ENCODE data around the gene OLFML1.

Gene OLFML1

DNA sequence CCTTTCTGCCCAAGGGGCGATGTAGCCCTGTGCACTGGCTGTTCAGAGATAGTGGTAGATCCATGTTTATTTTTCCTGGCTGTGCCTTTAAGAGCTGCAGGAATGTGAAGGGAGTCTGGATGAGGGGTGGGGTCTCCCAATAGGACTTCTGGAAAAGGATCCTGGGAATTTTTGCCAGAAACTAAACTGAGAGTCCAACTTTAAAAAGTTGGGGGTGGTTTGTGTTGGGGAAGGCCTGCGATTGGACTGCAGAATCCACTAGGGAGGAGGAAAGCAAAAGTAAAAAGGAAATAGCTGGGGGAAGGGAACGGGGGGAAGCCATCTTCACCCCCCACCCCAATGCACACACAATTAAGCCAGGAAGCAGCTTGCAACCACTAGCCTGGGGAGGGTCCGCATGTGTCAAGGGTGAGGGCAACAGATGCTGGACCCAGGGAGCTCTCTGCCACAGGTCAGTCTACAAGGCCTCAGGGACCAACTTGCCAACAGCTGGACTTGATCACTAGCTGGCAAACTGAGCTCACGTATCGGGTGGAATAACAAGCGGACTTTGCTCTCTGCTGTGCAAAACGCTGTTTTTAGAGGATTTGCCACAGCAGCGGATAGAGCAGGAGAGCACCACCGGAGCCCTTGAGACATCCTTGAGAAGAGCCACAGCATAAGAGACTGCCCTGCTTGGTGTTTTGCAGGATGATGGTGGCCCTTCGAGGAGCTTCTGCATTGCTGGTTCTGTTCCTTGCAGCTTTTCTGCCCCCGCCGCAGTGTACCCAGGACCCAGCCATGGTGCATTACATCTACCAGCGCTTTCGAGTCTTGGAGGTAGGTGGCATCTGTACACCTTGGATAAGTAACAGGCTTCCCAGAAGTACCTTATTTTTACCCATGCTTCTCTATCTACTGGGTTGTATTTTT is at the start of gene OLFML1:
TSS of gene OLFML1 (plus strand) at position 321 of the 912 bp plus-strand sequence. CDS start at position 691, 370 bp downstream.
- FAIRE-seq, result no peak

DNA sequence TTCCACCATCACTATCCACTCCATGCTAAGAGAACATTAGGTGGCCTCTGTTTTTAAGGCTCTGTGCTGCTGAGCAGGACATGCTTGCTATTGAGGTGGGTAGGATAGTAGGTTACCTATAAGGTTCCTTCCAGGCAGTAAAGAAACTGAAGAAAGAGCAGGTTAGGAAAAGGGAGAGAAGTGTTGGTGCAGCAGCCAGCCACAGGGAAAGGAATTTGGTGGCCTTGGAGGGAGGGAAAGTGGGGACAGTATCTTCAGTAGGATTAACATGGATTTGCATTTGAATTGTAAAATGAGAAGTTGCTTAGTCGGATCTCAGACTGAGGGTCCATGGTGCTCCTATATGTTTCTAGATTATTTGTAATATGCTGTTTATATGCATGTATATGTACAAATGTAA is 49.2 kb upstream of the OLFML1 start:
- no peak for FAIRE-seq

DNA sequence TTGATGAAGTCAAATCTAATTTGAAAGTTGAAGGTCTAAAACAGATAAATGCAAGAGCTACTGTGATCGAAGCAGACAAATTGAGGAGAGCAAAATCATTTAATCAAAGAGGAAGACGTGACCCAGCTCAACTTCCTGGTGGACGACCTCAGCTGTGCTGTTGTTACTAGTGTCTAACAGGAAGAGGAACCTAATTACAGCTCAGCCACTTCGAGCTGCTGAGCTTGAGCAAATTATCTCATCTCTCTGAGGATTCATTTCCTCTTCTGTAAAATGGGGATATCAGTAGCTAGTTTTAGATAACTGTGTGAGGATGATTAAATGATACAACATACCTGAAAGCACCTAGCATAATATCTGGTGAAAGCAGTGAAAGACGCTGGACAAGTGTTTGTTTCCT is 48.6 kb upstream of the OLFML1 start:
- FAIRE-seq, result no peak

DNA sequence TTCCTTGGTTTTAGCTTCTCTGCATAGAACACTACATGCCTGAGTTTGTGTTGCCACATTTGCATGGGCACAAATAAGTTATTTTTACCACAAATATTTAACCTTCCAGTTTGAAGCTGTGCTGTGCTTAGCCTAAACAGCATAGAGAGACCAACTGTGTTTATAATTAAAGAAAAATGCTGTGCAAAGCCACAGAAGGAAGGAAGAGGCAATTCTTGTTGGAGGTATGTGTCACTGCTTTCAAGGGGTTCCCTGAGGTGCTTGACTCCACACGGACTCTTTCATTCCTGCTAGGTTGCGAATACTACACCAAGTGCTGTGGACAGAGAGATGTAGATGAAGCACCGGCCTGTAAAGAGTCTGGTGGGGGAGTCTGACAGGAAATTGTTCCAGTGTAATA is 47.6 kb upstream of the OLFML1 start:
- no peak for FAIRE-seq

DNA sequence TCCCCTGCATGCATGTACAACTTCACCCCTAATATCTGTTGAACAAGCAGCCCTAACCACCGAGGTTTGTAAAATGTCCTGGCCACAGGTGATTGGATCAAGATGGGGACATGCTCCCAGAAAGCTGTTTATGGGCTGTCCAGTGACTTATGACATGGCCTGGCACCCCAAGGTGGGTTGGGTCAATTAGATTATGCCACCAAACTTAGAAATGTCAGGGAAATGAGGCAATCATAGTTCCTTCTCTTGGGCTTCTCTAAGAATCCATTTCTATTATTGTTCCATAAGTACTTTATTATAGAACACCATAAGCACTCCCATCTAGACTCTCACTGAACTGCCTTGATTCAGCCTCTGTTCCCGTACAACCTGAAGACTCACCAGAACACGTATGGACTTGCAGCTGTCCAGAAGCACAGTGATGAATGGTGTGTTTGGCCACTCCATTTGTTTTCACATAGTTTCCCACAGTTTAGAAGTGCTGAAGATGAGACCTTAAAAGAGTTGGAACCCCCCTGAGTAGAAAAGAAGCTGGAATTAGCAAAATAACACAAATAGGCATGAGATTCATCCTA is 45.5 kb upstream of the OLFML1 start:
- no peak for FAIRE-seq

DNA sequence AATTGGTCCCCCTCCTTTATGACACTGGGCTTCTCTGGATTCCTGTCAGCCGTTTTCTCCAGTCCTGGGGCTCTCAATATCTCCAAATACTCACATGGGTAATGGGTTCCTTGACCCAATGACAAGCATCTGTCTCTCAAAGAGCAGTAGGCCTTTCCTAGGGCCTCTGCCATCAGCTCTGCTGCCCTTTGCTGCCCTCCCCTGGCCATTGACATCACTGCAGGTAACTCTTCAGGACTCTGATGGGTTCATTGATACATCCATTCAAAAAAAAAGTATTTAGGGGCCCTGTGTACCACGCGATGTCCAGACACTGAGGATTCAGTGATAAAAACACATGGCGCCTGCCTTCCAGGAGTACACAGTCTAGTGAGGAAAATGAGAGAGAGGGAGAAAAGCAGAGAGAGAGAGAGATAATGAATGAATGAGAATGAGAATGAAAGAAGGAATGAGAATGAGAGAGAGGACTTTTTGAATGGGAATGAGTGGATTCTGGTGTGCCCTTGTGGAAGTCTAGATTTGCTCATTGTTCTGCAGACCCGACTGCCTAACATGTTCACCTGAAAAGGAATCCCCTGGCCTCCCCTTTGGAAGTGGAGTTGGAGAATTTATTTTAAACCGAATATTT is 42.6 kb upstream of the OLFML1 start:
- FAIRE-seq, result no peak

DNA sequence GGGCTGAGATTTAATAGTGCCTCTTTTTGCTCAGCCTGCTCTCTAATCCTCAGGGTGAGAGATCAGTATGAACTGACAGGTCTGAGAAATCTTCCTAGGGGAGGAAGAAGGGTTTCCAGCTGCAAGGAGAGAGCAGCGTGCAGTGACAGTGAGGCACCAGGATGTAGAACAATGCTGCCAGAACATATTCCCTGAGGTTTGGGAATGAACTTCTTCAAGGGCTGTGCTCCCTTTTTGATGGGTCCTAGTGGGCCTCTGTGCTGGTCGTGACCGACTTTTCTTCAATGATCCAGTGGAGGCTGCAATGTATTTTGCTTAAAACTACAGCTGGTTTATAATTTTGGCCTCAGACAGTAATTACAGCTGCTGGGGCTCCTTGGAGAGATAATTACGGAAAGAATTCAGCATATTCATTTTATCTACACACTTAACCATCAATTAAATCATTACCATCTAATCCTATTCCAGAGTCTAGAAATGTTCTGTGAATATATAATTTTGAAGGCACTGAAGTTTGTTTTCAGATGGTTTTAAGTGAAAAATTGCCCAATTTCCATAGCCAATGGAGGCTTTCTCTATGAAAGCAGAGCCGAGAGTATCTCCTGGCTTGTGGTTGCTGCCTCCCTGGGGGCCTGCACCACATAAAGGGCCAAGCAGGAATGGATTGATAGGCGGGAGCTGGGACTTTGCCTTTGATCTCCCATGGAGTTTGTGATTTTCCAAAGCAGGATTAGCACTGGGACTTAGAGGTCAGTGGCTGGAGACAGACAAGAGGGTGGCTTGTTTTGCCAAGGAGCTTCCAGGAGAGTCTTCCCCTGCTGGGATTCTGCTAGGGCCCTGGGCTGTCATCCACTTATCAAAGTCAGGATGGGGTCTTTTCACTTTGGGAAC is 41.0 kb upstream of the OLFML1 start:
- no peak for FAIRE-seq

DNA sequence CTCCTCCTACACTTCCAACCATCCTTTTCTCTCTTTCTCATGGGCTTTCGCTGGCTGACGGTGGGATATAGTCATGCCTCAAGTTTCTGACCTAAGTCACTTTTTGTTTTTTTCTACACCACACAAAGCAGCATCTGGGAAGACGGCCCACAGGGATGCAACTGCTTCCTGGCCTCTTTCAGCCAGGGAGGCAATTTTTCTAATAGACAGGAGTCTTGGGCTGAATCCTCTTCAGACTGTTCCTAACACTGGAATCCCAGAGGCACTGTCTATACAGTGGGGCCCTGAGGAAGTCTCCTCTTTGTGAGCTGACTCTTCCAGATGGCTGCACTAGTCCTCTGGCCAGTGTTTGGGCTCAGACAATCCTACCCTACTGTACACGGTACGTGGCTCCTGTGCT is 39.7 kb upstream of the OLFML1 start:
- no peak for FAIRE-seq

DNA sequence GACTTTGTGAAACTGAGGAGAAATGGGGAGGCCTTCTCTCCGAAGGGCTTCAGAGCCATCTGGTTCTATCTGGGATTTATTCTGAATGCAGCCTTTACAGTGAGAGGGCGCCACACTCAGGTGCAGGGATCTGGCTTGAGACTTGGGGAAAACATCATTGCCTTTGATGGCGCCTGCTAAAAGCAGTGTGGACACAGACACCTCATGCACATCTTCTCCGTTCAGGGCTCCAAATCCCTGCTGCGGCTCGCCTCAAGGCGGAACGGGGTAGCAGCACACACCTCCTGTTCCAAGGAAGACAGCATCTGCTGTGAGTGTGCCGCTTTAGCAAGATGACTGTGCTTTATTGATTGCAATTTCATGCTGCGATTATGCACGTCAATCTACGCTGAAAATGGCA is 37.1 kb upstream of the OLFML1 start:
- no peak for FAIRE-seq

DNA sequence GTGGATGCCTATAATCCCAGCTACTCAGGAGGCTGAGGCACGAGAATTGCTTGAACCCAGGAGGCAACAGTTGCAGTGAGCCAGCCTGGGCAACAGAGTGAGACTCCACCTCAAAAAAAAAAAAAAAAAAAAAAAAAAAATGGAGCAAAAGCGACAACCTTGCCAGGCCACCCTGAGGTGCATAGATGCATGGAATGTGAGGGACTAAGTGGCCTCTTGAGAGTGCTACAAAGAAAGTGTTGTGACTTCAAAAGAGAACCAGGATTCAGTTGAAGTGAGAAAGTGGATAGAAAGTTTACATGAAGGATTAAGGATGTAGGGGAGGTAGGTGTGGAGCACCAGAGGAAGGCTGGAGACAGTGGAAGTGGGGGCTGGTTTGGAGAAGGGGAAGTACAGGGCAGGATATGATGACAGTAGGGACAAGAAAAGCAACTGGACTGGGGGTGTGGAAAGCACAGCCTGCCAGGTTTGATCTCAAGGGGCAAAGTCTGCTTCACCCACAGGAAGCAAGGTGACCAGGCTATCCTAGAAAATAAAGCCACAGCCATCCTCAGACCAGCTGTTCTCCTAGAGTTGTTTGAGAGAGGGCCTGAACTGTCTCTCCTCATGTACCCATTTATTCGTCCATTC is 36.0 kb upstream of the OLFML1 start:
- no peak for FAIRE-seq

DNA sequence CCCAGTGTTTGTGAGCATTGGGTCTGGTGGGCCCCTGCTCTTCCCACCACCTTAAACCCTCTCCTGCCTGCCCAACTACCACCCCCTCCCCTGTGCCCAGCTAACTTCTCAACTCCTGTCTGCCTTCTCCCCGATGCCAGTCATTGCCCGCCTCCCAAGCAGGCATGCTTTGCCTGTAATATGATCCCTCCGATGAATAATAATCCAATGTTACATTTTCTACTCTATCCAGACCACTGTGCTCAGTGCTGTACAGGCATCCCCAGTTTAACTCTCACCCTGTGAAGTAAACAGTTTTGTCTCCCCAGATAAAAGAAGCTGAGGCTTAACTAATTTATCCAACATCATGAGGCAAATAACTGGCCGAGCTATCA is 35.5 kb upstream of the OLFML1 start:
- FAIRE-seq, result no peak

DNA sequence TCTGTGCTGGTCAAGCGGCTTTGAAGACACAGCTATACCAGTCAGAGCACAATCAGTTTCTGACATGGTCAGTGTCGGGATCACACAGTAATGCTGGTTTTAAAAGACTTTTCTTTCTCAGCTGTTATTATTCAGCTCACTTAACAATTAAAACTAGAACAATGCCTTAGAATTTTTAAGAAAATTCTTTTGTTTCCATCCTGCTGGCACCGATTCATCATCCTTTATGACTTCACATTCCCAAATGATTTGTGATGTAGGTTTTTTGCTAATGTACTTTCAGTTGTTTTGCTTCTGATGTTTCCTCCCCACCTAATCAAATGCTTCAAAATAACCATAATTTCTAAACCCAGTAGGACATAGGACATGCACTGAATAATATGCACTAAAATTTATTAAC is 34.5 kb upstream of the OLFML1 start:
- FAIRE-seq, result no peak

DNA sequence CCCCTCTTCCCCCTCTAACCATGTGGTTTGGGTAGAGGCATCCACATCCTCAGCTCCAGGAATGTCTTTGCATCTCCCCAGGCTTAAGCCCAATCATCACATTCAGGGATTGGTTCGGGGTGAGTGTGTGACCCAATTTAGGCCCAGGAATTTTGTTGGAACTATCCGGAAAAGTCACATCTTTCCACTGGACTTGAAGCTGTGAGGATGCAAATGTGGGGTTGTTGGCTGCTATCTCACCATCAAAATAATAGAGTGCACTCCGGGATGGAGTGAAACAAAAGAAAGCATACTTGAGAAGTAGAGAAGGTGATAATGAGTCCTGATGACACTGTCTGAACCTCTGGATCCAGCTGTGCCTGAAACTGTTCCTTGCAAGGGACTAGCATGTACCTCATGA is 33.8 kb upstream of the OLFML1 start:
- no peak for FAIRE-seq

DNA sequence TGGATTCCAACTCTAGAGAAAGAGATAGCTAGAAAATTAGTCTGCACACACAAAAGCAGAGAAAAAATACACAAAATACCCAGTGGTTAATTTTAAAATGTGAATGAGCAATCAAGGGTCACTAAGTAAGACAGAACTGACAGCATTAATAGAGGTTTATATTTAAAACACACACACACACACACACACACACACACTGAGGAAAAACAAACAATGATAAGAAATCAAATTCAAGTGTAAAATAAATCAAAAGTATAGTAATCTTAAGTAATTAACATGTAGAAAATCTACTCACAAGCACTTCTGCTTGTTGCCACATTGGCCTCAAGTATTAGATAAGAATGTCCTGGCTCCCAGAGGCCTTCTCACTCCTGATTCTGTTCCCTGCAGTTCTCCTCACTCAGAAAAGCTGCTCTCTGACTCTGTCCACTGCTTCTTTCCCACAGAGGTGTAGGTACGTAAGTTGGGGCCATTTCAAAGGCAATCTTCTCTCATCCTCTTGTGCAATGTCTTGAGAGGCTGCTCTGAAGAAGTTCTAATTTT is 33.3 kb upstream of the OLFML1 start:
- FAIRE-seq, result no peak

DNA sequence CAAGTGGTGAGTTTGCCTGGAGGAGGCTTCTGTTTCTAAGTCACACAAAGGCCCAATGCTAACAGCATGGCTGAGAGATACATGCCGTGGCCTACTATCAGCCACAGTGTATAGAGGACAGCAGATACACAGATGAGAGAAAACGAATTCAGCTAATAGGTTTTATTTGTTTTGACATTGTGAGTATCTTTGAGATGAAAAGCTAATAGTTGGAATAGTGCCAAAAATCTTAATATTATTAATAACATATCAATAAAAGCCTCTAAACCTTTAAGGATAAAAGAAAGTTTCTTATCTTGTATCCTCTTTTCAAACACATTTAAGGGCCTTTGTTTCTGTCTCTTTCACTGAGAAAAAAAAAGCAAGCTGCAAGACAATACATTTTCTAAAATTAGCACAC is 30.5 kb upstream of the OLFML1 start:
- no peak for FAIRE-seq

DNA sequence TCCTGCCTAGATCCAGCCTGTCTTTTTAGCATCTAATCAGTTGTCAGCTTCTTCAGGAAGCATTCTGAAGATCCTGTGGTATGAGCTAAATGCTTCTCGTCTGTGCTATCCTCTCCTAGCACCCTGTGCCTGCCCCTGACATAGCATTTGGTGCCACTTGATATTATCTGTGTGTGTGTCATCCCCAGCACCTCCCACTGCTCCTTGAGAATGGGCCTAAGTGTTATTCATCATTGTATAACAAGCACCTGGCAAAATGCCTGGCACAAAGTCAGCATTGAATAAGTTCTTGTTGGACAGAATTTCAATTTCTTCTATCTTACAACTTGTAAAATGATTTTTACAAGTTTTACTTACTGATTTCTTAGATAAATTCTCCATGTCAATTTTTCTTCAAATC is 28.1 kb upstream of the OLFML1 start:
- FAIRE-seq, result no peak

DNA sequence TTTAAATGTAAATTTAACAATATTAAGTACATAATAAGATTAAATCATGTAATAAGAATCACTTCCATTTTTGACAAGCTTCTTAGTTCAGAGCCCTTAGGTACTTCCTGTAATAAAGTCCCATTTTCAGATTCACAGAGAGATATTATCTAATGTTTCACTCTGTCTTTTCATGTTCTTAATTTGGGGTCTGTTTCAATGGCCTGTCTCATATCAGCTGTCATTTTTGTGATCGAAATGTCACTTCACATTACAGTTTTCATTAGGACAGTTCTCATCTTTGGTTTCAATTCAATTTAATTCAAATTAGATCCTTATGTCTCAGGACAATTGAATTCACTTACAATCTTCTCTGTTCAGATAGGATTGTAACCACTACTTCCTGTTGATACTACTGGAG is 22.6 kb upstream of the OLFML1 start:
- FAIRE-seq, result no peak

DNA sequence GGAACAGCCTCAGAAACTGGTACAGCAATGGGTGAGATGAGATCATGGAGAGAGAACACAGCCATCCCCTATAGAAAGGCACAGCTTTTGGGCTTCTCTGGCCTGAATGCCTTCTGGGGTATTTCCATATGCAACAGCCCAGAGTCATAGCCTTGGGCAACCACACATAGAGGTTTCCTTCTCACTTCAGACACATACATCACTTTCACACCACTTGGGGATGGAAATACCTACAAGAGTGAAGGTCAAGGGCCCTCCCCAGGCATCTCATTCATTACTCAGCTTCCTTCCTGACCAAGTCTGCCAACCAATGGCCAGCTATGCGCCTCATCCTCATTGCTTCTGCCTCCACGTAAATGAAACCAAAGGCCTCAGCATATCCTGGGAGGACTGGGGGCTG is 17.7 kb upstream of the OLFML1 start:
- FAIRE-seq, result no peak

DNA sequence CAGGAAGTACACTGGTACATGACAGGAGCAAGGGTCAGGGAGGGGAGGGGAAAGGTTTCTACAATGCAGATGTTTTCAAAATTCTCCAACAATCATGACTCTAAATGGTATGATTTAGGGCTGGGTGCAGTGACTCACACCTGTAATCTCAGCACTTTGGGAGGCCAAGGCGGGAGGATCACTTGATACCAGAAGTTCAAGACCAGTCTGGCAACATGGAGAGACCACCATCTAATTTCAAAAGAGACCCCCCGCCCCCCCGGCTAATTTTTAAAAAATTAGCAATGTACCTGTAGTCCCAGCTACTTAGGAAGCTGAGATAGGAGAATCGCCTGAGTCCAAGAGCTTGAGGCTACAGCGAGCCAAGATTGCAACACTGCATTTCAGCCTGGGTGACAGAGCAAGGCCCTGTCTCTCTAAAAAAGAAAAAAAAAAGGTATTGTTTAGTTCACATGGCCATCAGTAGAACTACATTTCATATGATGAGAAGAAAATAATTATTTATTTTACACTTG is 15.9 kb upstream of the OLFML1 start:
- FAIRE-seq, result no peak

DNA sequence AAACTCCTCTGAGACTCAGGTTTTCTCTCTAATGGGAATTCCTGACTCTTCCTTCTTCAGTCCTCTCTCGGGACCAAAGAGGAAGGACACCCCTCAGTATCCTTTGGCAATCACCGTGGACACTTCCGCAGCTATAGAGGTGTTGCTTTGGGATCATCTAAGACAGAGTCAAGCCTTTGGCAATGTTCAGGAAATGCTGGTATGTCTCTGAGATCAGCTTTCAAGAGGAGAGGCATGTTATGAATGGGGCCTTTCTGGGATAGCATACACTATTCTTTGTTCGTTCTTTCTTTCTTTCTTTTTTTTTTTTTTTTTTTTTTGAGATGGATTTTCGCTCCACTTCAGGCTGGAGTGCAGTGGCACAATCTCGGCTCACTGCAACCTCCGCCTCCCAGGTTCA is 14.2 kb upstream of the OLFML1 start:
- FAIRE-seq, result no peak

DNA sequence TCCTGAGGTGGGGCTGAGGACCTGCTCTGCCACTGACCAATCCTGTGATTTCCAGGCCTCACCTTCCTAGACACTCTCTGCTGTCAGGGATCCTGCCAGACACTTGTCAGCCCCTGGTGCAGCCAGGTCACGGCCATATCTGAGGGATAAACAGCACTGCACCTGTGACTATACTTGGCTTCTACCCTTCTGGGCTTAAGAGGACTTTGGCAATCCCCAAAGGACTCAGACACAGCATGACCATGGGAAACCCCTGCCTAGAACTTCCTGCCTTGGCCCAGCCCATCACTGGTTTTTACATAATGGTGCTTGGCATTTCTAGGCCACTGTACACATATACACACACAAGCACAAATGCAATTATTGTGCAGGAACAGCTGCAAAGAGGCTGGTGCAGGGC is 11.6 kb upstream of the OLFML1 start:
- no peak for FAIRE-seq

DNA sequence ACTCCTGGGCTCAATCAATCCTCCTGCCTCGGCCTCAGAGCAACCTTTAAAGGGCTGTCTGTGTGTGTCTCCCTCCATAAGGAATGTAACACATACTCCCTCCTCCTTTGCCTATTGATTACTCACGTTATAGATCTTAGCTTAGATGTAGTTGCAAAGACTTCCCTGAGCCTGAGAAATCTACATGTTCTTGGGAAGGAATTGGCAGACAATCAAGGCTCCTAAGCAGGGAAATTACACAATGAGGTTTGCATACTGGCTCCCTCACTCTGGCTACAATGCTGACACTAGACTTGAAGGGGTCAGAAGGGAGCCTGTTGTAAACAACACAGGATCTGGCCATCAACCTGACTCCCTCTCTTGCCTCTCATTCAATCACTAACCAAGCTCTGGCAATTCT is 5.2 kb upstream of the OLFML1 start:
- FAIRE-seq, result no peak

All from endometrium (tissue), 2 donors.